ENCODE data around the gene GPD1L. TPM values are rescaled to one million over a fixed set of nuclear protein-coding genes. Genes with fewer than 3 reads are reported as not detected.

Gene GPD1L
- total RNA-seq, 4 donors from 2014 or later: 24.0 to 42.8 (median 27.1) TPM

- intact Hi-C loops (cut with DNase I; ENCODE audit: low total_unique reads): no loop called here
- no peak for DNase-seq (ENCODE audit: low spot score in 2 of 2)
- 71 to 75% methylated on average over 3 of the region's 3 CpGs for WGBS, 2 donors
- H3K4me3 ChIP-seq (ENCODE audit: low read depth, poor library complexity, severe bottlenecking): no peak overlapping the region
- no peak for TF ChIP-seq POLR2A (IDR thresholded peaks at IDR 0.05)
- TF ChIP-seq CTCF (IDR thresholded peaks at IDR 0.05): no peak
Measured at GRCh38 chr3:32147933-32148332, 41.5 kb downstream of the GPD1L start.

- TF ChIP-seq POLR2A (IDR thresholded peaks at IDR 0.05) (no peak), CTCF (IDR thresholded peaks at IDR 0.05) (no peak)
- intact Hi-C loops (cut with DNase I; ENCODE audit: low total_unique reads): no loop called here
- no peak overlapping the region for H3K4me3 ChIP-seq (ENCODE audit: low read depth, poor library complexity, severe bottlenecking)
- WGBS, 2 donors: 87 to 90% methylated on average over 5 of the region's 5 CpGs
- no peak for DNase-seq (ENCODE audit: low spot score in 2 of 2)
Measured at GRCh38 chr3:32148351-32148750, 41.9 kb downstream of the GPD1L start.

- DNase-seq (ENCODE audit: low spot score in 2 of 2): no peak
- 80 to 91% methylated on average over 12 of the region's 12 CpGs for WGBS, 2 donors
- TF ChIP-seq CTCF (IDR thresholded peaks at IDR 0.05) (no peak), POLR2A (IDR thresholded peaks at IDR 0.05) (no peak)
- H3K4me3 ChIP-seq (ENCODE audit: low read depth, poor library complexity, severe bottlenecking): no peak overlapping the region
- intact Hi-C loops (cut with DNase I; ENCODE audit: low total_unique reads): no loop called here
Measured at GRCh38 chr3:32153414-32154204, 47.2 kb downstream of the GPD1L start.

- TF ChIP-seq POLR2A (IDR thresholded peaks at IDR 0.05) (no peak), CTCF (IDR thresholded peaks at IDR 0.05) (no peak)
- intact Hi-C loops (cut with DNase I; ENCODE audit: low total_unique reads): no loop called here
- DNase-seq (ENCODE audit: low spot score in 2 of 2): no peak
- 96 to 98% methylated on average over 3 of the region's 3 CpGs for whole genome bisulfite sequencing, 2 donors
- H3K4me3 ChIP-seq (ENCODE audit: low read depth, poor library complexity, severe bottlenecking): no peak overlapping the region
Measured at GRCh38 chr3:32154205-32154579, 47.8 kb downstream of the GPD1L start.

GRCh38 chr3:32155117-32155516 is 48.7 kb downstream of the GPD1L start:
- TF ChIP-seq CTCF (IDR thresholded peaks at IDR 0.05) (no peak), POLR2A (IDR thresholded peaks at IDR 0.05) (no peak)
- no peak for DNase-seq (ENCODE audit: low spot score in 2 of 2)
- H3K4me3 ChIP-seq (ENCODE audit: low read depth, poor library complexity, severe bottlenecking): no peak overlapping the region
- 95 to 97% methylated on average over 3 of the region's 3 CpGs for WGBS, 2 donors
- intact Hi-C loops (cut with DNase I; ENCODE audit: low total_unique reads): no loop called here

Measured in lower leg skin (tissue), 4 donors.